CD4-positive, alpha-beta T cell treated with Interleukin-2 at 100 ng/mL for 4 hours (primary cell): ENCODE measurements around the gene TCEA2.
A peak's percentile ranks its signal among the peaks of the same experiment; 100 is the strongest.

Experiments
- DNase-seq: peaks from one replicate; pipeline ENCODE4 v3.0.0-alpha.2; 2020; ENCODE audit warnings: low spot score

Gene TCEA2

GRCh38 chr20:64065062-64065973 lies 2.3 kb downstream of the TCEA2 start:
- no peak for DNase-seq

DNA sequence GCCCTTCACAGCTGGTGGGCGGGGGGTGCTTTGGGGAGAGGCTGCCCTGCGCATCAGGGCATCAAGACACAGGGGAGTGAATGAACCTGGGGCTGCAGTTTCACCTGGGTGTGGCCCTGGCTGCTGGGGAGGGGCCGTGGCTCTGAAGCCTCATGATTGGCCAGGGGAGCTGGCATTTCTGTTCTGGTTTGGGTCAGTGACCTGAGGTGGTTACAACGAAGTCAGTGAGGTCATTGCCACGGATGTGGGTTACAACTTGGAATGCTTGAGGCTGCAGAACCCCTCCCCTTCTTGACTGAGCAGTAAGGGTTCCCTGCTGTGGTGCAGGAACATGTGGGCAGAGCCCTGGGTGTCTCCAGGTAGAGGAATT lies 3.0 kb downstream of the TCEA2 start:
- DNase-seq, result peak; percentile 61

DNA sequence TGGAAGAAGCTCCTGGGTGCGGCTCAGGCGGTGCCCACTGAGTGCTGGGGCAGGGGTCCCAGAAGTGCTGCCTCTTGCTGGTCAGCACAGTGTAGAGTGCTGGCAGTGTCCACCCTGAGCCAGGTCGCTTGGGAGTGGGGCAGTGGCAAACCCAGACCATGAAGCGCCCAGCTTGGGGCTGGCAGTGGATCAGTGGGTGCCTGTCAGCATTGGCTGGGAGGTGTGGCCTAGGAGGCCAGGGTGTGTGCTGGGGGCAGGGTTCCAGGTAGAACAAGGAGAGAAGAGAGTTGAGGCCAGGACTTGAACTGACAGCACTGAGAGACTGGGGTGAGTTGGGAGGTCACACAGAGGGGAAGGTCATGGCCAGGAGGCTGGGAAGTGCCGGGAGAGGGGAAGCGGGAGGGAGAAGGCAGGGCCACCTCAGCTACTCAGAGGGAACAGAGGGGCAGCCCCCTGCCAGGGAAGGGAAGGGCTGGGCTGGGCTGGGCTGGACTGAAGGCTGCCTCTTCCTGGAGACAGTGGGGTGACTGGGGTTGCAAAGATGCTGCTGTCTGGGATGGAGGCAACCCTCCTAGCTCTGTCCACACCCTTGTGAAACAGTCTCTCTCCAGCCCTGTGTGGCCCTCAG lies 4.1 kb downstream of the TCEA2 start:
- no peak for DNase-seq

DNA sequence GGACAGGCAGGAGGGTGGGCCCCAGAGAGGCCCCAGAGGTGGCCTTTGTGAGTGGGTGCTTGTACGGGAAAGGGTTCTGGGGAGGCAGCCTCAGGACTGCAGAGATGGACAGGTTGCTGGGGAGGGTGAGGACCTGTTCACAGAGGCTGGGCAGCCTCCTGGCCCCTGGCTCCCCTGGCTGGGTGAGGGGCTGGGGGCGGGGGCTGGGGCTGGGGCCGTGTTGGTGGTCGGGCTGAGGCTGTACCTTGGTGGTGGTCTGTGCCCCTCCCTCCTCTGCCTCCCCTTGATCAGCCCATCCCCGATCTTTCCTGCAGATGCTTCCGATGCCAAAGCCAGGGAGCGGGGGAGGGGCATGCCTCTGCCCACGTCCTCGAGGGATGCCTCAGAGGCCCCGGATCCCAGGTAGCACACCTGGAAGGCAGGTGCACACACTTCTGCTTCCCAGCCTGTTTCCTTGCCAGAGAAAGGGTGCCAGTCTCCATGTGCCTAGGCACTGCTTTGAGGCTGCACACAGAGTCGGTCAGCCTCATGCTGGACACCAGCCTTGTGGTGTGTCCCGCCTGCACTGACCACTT lies 4.8 kb downstream of the TCEA2 start:
- DNase-seq, result no peak

DNA sequence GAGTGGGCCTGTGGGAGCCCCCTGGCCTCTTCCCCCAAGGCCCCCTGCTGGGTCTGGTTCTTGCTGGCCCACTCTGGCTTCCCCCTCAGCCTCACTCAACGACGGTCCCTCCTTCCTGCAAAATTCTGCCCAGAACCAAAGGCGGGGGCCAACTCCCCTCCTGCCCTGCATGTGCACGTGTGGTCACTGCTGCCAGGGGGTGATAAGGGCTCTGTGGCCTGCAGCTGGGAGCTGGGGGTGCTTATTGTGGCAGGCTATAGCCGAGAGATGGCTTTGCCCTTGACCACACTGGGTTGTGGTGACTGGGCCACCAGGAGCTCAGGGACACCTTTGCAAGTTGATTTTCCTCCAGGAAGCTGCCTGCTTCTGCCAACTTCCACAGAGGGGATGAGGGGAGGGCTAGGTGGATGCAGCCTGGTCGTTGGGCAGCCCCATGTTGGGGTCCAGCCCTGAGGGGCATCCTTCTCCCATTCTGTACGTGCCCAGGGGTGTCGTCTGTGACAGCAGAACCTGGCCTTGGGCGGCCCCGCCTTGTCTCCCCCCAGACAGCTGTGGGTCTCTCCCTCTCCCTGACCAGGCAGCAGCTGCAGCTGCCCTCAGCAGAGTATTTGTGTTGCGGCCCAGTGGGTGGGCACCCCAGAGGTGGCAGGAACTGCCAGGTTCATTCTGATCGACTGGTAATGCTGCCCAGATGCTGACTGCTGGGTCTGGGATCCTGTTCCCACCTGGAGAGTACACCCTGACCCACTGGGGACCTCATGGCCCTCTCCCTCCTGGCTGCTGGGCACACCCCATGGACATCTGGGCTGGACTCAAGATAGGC lies 5.6 kb downstream of the TCEA2 start:
- DNase-seq, result no peak

DNA sequence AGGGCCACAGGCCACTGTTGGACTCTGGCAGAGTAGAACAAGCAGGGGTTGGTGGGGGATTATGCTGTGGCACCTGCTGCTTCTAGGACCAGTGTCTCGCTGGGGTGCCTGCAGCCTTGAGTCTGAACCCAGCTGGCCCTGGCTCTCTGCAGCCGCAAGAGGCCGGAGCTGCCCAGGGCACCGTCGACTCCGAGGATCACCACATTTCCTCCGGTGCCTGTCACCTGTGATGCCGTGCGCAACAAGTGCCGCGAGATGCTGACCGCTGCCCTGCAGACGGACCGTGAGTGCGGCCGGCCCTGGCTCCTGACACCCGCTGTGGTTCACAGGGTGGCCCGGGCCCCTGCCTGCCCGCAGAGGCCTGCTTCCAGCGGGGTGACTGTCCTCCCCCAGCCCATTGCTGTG lies 6.2 kb downstream of the TCEA2 start:
- DNase-seq, result no peak

GRCh38 chr20:64069614-64070243 lies 6.7 kb downstream of the TCEA2 start:
- DNase-seq, result peak; percentile 19

DNA sequence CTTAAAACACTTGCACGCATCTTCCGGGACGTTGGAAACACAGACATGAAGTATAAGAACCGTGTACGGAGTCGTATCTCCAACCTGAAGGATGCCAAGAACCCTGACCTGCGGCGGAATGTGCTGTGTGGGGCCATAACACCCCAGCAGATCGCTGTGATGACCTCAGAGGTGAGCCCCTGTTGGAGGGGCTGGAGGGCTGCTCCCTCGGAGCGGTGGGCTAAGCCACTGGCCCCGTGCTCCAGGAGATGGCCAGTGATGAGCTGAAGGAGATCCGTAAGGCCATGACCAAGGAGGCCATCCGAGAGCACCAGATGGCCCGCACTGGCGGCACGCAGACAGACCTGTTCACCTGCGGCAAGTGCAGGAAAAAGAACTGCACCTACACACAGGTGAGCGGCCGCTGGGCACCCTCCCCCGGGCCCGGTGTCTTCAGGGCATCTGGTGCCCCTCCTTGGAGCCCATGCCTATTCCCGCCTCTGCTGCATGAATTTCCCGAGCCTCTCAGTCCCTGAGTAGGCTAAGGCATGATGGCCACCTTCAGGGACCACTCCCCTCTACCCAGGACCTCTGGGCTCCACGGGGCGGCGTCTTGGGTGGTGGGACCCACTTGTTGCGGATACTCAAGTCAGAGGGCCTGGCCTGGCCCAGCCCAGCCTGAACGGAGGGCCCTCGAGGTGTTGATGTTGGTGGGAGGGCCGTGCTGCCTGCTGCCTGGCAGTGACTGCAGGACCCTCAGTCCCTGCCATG lies 7.4 kb downstream of the TCEA2 start:
- no peak for DNase-seq

GRCh38 chr20:64071341-64072332 lies 8.6 kb downstream of the TCEA2 start:
- DNase-seq, result no peak

- no peak for DNase-seq
Observed at GRCh38 chr20:64072498-64073063, 9.6 kb downstream of the TCEA2 start.

DNA sequence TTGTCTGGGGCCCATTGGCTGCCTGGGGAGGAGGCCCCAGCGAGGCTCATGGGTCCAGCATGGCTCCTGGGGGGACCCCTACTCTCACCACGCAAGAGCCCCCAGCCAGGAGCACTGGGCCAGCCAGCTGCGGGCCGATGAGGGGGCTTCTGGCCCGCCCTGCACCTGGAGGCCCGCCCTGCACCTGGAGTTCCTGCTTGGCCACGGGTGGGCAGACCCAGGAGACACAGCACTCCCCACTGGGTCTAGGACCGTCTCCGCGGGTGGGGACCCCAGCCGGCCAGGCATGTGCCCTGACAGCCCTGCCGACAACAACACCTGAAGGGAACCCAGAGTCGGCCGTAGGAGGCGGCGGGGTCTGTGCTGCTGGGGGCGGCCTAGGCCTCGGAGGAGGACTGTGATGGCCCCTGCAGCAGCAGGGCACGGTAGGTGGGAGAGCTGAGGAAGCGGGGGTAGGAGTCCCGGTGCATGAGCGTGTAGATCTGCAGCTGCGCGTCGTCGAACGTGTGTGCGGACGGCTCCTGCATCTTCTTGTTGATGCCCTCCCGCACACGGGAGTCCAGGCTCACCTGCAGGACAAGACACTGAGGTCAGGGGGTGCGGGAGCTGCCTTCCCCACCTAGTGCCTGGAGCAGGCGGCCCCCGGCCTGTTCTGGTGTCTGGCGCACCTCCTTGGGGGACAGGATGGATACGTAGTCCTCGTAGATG lies 10.6 kb downstream of the TCEA2 start:
- DNase-seq, result no peak

DNA sequence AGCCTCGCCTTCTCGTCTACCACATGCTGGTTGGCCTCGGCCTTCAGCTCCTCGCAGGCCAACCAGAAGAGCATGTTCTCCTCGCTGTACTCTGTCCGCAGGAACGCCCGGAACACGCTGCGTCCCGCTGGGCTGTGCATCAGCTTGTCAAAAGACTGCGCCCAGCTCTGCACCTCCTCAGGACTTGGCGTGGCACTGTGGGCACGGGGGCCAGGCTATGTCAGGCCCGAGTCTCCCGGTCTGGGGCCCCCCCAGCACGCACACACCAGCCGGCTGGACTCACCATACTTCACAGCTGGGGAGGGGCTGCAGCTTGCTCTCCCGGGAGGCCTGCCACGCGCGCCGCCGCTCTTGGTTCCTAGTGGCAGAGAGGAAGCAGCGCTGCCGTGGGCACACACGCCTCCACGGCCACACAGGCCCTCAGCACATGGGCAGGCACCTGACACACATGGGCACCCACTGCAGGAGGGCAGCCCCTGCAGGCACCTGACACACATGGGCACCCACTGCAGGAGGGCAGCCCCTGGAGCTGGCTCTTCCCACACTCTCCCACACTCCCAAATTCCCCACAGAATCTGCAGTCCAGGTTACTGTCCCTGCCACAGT lies 11.3 kb downstream of the TCEA2 start:
- DNase-seq, result no peak

GRCh38 chr20:64074963-64075362 lies 12.0 kb downstream of the TCEA2 start:
- DNase-seq, result no peak

- no peak for DNase-seq
Observed at GRCh38 chr20:64075556-64075955, 12.6 kb downstream of the TCEA2 start.

DNA sequence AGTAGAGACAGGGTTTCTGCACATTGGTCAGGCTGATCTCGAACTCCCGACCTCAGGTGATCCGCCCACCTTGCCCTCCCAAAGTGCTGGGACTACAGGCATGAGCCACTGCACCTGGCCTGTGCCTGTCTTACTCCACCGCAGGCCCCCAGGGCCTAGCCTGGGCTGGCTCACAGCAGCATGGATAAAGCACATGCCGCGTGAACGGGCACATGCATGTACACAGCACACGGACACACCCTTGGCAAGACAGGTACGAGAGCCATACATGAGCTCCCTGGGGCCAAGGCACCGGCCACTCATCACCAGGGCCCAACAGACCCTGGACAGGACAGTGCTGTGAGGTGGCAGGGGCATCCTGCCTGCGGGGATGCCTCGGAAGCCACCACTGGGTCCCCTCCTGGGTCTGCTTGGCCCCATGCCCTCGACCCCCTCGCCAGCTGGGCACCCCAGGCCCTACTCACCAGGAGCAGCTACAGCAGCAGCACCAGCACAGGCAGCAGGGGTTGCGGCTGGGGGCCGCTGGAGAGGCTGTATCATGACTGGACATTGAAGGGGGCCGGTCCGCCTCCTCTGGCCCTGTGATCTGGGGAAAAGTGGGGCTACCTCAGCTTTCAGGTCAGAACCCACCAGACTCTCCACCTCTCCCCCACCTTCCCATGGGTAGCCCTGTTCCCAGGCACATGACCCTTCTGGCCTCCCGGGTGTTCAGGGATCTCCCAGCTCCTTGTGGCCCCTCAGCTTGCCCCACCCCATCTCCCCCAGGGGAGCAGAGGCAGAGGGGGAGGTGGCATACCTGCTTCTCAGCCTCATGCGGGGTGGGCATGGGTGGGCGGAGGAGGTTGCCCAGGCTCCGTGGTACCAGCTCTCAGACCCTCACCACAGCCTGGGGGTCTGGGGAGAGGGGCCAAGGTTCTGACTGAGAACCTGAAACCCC lies 13.3 kb downstream of the TCEA2 start:
- no peak for DNase-seq

GRCh38 chr20:64077094-64077493 lies 14.1 kb downstream of the TCEA2 start:
- peak; percentile 37 for DNase-seq

- no peak for DNase-seq
Observed at GRCh38 chr20:64077541-64077875, 14.5 kb downstream of the TCEA2 start.
